ENCODE measurements around the gene LSM14A. TPM values are rescaled to one million over a fixed set of nuclear protein-coding genes. Genes with fewer than 3 reads are reported as not detected.

Gene LSM14A
- total RNA-seq, 2 experiments from 2014 or later: 109 TPM

DNA sequence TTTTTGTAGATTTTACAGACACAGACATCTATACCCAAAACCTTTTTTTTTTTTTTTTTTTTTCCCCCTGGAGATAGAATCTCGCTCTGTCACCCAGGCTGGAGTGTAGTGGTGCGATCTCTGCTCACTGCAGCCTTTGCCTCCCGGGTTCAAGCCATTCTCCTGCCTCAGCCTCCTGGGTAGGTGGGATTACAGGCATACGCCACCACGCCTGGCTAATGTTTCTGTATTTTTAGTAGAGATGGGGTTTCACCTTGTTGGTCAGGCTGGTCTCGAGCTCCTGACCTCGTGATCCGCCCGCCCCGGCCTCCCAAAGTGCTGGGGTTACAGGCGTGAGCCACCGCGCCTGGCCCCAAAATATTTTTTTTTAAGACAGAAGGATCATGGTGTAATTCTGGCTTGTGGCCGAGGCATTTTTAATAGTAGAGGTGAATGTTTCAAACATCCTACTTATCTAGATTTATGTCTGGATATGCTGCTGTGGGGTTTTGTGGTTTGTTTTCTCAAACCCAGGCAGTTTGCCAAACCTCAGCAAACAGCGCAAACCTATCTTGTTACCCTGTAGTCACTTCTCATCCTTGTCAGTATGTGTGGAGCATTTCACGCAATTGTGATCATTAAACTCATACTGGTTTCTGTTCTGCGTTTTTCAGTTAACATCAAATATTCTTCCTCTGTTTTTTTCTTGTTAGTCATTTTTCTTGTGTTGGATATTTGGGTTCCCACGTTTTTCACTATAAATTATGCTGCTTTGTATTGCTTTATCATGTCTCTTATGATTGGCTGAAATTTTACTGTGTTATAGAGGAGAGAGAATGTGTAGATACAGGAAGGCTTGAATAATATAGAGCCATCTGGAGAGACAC, 45.9 kb downstream of the LSM14A start:
- POLR2A ChIA-PET: no interaction called here
- CTCF ChIA-PET: interaction anchor here (0.5 kb wide), 1 partner anchor 120 kb away, joined by 3 read pairs; no protein-coding TSS in a partner anchor

DNA sequence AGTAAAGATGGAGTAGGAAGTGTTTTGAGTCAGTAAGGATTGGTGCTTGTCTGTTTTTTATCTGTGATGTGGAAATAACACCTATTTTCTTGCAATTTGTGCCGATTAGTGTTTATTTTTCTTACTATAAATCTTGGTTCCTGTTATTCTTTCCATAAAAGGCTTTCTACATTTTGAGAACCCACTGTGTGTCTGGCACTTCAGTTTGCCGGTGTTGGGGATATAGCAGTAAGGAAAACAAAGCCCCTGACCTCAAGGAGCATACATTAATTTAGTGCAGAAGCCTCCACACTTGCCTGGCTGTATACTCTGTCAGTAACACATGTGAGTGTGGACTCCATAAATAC, 46.5 kb downstream of the LSM14A start:
- ChIA-PET CTCF (no interaction called here), POLR2A (no interaction called here)

DNA sequence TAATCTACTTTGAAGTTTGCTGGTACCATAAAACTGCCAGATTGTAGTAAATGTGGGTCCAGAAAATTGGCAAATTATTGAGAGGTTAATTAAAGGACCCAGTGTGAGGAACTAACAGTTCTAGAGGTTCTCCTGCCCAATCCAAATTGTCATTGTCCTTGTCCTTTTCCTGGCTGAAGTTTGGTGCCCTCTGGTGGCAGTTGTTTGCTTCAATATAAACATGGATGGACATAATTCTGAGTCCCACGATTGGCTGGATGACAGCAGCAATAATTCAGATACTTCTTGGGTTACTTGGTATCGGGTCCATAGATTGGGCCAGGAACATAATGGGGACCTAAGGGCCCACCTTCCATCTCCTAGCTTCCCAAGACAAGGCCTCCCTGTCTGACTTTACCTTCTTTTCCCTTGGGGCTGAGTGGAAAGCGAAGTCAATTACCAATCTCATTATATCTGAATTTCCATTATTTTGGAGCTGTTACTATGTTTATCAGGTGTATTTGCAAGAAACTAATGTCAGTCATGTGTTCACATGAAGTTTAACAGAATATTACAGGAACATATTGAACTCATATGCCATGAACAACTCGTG, 48.3 kb downstream of the LSM14A start:
- CTCF ChIA-PET: interaction anchor here (0.7 to 1.3 kb wide), 5 partner anchors 15 to 1773 kb away, joined by 3 to 4 read pairs (median 3); no protein-coding TSS in a partner anchor
- POLR2A ChIA-PET: interaction anchor here (0.6 kb wide), 1 partner anchor 15 kb away, joined by 8 read pairs; no protein-coding TSS in a partner anchor

DNA sequence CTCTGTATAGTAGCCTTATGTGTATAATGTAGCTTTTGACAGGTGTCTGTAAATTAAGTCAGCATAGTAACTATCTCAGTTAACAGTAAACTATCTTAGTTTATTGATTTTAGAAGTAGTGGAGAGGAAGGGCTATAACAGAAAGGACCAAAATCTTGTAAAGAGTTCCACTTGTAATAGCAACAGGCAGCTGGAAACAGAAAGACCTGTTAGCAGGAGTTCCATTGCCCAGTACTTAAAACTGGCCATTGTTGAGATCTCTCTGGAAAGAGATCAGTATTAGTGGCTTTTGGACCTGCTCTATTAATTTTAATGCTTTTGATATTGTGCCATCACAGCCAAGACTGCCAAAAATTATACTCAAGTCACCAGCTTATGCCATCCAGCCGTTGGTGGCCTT, 50.1 kb downstream of the LSM14A start:
- ChIA-PET CTCF (interaction anchor here (1.1 kb wide), 2 partner anchors 9 to 13 kb away, joined by 3 to 4 read pairs; no protein-coding TSS in a partner anchor), POLR2A (interaction anchor here (1.2 kb wide), 1 partner anchor 10 kb away, joined by 10 read pairs; no protein-coding TSS in a partner anchor)

DNA sequence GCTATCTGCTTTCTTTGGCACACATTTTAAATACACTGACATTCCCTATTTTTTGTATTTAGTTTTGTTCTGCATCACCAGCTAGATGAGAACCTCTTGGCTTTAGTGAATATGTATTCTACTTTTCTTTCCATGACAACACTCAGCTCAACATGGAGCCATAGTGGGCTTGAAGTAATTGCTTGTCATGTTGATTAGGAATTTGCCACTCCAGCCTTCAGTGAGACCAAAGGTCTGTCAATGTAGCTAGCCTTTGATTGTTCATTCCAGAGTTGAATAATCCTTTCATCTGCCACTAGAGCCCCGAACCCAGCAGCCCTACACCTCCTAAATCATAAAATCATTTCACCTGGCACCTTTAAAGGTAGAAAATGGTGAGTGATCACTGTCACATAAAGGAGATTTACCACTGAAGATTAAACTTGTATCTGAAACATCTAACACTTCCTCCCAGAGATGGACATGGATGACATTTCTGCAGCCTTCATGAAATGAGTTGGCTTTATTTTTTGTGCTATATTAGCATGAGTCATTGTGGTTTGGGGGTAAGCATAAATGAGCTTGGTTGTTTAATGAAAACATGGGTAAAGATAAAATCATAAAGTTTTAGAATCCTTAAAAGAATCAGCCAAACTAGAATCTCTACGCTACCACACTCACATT, 52.8 kb downstream of the LSM14A start:
- ChIA-PET POLR2A (no interaction called here), CTCF (interaction anchor here (0.7 to 1.2 kb wide), 2 partner anchors 41 to 91 kb away, joined by 3 to 4 read pairs; no protein-coding TSS in a partner anchor)

DNA sequence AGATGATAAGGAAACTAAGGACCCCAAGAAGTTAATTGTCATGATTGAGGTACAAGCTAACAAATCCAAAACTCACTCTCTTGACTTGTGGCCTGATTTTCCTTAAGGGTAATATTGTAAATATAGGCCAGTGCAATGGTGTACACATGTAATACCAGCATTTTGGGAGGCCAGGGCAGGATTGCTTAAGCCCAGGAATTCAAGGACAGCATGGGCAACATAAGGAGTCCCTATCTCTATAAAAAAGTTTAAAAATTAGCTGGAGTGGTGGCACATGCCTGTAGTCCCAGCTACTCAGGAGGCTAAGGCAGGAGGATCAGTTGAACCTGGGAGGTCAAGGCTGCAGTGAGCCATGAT, 53.3 kb downstream of the LSM14A start:
- ChIA-PET CTCF (interaction anchor here (0.7 to 1.2 kb wide), 2 partner anchors 41 to 91 kb away, joined by 3 to 4 read pairs; no protein-coding TSS in a partner anchor), POLR2A (interaction anchor here (0.7 kb wide), 1 partner anchor 11 kb away, joined by 12 read pairs; no protein-coding TSS in a partner anchor)

DNA sequence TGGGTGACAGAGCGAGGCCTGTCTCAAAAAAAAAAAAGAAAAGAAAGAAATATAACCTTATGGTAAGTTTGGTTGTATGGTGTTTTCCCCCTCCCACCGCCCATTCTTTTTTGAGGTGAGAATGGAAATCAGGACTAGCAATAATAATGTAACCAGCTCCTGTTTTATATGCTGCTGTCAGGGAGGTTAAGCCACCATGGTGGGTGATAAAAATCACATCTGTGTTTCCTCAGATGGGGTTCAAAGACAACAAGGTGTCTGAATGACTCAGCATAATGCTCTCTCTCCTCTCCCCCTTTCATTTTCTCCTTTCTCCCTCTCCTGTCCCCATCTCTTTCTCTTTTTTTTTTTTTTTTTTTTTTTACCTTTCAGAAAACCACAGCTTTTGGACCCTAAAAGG, 53.7 kb downstream of the LSM14A start:
- ChIA-PET POLR2A (interaction anchor here (0.7 kb wide), 1 partner anchor 11 kb away, joined by 12 read pairs; no protein-coding TSS in a partner anchor), CTCF (interaction anchor here (0.7 to 1.2 kb wide), 2 partner anchors 42 to 92 kb away, joined by 3 to 4 read pairs; no protein-coding TSS in a partner anchor)

DNA sequence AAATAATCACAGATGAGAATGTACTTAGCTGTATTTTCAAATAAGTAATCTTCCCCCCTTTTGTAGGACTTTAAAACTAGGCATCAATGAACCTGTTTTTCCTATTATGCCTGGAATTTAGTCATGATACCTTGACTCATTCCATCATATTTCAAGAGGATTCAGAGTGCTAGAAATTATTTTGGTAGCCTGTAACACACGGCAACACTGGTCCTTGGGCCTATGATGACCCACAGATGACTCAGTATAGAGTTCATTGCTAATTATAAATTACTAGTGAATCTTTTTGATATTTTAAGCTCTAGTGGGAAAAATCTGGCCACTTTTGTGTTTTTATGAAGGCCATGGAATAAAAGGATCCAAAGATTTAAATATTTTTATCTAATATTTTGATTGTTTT, 56.0 kb downstream of the LSM14A start:
- POLR2A ChIA-PET: no interaction called here
- CTCF ChIA-PET: no interaction called here

DNA sequence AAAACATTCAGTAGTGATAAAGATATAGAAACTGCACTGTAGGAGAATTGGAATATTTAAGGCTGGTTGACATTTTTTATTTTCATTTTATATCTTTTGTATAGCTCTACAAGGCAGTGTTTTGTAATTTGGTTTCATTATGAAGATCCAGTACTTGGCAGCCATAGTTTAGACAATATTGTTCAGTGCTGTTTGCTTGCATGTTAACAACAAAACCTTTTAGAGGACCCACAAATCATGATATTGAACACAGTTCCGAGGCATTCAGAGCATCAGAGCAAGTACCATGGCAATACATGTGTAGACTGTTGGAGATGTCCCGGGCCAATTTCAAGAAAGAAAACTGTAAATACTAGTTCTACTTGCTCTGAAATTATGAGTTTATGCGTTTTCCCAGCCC, 56.5 kb downstream of the LSM14A start:
- ChIA-PET CTCF (no interaction called here), POLR2A (no interaction called here)

DNA sequence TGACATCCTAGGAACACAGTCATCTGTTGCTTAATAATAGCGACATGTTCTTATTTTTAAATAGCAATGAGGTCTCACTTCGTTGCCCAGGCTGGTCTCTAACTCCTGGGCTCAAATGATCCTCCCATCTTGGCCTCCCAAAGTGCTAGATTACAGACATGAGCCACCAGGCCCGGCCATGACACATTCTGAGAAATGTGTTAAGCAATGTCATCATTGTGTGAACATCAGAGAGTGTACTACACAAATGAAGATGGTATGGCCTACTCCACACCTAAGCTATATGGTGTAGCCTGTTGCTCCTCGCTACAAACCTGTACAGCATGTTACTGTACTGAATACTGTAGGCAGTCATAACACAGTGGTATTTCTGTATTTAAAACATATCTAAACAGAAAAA, 57.4 kb downstream of the LSM14A start:
- POLR2A ChIA-PET: no interaction called here
- CTCF ChIA-PET: no interaction called here

DNA sequence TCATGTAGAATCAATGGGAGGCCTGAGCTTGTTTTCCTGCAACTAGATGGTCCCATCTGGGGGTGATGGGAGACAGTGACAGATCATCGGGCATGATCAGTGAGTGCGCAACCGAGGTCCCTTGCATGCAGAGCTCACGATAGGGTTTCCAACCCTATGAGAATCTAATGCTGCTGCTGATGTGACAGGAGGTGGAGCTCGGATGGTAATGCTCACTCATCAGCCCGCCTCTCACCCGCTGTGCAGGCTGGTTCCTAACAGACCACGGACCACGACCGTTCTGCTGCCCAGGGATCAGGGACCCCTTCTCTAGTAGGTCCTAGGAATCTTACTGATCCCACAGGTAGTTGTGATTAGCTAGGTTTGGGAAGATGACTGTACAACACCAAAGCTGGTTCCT, 58.5 kb downstream of the LSM14A start:
- POLR2A ChIA-PET: no interaction called here

DNA sequence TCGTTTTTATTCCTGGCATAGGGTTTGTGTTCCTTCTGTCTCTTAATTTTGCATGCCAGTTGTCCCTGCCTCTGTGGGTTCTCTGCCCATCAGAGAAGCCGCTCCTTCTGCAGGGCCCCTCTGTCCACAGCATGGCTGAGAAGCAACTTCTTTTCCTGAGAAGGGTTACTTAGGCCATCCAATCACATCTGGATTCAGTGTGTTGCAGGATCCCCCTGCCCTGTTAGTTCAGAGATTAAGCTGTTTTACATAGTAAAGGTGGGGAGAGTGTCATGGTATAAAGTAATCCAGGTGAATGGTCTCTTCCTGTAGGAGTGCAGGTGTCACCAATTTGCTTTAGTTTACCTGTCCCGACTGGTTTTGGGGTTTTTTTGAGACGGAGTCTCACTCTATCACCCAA, 59.1 kb downstream of the LSM14A start:
- ChIA-PET CTCF (interaction anchor here (0.7 to 1.0 kb wide), 2 partner anchors 10 to 122 kb away, joined by 3 to 8 read pairs; no protein-coding TSS in a partner anchor), POLR2A (interaction anchor here (0.6 to 1.3 kb wide), 3 partner anchors 9 to 1826 kb away, joined by 3 to 10 read pairs (median 5); partner anchors contain the start of gene DPY19L3)

More for the DNA sequence above, 58.5 kb downstream of the LSM14A start:
- CTCF ChIA-PET: interaction anchor here (1.0 kb wide), 1 partner anchor 9 kb away, joined by 3 read pairs; no protein-coding TSS in a partner anchor

DNA sequence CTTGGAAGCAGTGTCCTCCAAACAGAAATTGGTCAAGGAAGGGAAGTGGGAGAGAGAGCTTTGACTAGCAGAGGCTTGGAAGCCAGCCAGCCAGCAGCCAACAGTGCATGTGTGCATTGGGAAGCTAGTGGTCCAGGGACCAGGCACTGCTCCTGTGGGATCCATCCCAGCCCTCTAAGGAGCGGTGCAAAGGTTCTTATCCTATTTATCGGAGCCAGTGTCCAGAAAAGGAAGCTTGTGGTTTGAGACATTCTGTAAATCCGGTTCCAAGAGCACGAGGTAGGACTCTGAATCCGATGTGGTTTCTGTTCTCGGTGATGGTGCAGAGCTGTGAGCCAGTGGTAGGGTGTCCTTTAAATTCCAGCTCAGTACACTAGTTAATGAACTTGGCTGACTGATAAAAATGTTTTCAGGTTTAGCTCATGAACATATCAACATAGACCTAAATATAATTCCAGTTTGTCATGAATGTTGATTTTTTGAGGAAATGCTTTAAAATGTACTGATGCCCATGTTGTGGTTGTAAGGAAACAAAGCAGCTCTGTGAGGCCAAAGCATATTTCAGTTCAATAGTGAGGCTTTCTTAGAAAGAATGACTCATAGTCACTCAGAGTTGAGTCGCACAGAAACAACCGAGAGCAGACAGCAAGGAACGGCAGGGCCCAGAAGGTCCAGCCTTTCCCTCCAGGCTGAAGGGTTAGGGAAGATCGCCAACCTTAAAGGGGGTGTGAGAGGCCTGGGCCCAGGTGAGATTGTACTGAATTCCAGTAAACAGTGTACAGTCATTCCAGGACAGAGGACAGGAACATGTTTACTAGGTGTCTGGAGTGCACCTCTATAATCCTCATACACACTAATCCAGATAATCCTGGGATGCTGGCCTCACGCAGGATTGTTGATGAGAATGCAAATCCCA, 60.5 kb downstream of the LSM14A start:
- POLR2A ChIA-PET: interaction anchor here (0.6 to 1.3 kb wide), 4 partner anchors 9 to 57 kb away, joined by 3 to 10 read pairs (median 6); no protein-coding TSS in a partner anchor
- CTCF ChIA-PET: no interaction called here

DNA sequence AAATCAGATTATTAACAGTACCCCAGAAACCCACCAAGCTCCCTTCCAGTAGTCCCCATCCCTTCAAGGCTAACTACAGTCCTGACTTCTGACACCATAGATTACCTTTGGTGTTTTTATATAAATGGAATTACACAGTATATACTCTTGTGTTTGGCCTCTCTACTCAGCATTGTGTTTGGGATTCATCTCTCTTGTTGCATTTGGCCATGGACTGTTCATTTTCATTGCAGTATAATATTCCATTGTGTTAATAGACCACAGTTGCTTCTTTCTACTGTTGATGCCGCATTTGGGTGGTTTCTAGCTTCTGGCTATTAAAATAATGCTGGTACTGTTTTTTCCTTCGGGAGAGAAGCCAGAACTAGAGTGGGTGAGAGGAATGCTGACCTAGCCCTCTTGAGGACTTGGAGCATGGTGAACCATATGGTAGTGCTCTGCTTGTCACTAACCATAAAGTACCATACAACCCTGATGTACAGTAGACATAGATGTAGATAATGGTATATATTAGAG, 63.2 kb downstream of the LSM14A start:
- ChIA-PET CTCF (interaction anchor here (0.8 kb wide), 1 partner anchor 404 kb away, joined by 3 read pairs; no protein-coding TSS in a partner anchor), POLR2A (no interaction called here)

DNA sequence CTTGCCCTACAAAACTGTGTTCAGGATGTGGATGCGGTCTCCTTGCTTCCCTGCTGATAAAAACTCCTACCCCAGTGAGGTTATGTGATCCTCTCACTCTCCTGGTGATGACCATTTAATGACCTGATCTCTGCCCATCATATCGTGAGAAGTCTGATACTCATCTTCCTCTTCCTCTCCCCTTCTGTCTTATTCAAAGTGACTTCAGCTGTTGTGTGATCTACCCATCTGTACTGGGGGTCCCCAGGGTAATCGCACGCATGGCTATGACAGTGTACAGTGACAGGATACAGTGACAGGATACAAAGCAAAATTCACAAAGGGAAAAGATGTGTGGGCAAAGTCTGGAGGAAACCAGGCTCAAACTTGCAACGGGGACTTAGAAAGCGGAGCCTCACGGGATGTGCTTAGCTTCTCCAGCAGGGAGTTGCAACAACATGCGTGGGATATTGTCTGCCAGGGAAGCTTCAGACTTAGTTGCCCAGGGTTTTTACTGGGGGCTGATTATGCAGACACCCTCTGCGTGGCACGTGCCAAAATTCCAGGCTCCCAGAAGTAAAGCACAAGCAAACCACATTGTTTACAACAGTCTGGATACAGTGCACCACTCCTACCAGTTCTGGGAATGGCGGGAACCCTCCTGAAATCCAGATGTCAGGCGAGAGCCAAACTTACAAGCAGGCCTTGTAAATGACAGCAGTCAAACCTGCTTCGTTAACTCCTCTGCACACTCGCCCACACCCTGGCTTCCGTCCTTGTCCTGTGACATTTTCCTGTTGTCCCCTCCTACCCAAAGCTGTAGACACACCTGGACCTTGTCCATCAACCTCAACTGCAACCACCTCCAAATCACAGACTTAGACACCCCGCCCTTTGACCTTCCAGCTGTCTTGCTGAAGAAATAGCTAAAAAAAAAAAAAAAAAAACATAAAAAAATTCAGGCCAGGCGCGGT, 64.0 kb downstream of the LSM14A start:
- ChIA-PET CTCF (interaction anchor here (0.6 kb wide), 1 partner anchor 39 kb away, joined by 3 read pairs; no protein-coding TSS in a partner anchor), POLR2A (interaction anchor here (0.5 to 0.6 kb wide), 3 partner anchors 10 to 67 kb away, joined by 3 to 7 read pairs (median 4); no protein-coding TSS in a partner anchor)

DNA sequence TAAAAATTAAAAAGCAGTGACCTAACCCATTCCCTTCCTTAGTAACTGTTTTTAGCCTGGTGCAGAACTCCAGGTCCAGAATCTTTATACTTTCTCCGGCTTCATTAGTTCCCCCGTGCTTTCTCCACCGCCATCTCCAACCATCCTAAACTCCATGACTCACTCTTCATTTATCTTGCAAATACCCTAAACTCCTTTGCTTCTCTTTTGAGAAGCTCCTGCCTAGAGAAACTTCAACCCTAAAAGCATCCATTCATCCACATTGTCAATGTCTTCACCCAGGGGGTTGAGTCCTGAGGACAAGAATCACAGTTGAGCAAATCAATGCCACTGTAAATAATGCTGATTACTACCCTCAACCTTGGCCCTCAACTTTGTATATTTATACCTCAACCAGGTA, 65.0 kb downstream of the LSM14A start:
- ChIA-PET POLR2A (interaction anchor here (0.5 to 0.6 kb wide), 2 partner anchors 9 to 45 kb away, joined by 3 to 7 read pairs; no protein-coding TSS in a partner anchor), CTCF (no interaction called here)

DNA sequence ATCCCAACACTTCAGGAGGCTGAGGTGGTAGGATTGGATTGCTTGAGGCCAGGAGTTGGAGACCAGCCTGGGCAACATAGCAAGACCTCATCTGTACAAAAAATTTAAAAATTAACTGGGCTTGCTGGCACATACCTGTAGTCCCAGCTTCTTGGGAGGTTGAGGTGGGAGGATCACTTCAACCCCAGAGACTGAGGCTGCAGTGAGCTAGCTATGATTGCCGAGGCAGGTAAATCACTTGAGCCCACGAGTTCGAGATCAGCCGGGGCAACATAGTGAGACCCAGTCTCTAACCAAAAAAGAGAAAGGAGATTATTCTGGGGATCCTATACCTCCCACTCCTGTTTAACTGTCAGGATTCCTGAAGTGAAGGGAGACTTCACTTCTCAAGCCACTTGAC, 65.6 kb downstream of the LSM14A start:
- ChIA-PET CTCF (no interaction called here), POLR2A (no interaction called here)

Data from activated CD8-positive, alpha-beta memory T cell treated with anti-CD3 and anti-CD28 coated beads for 36 hours (primary cell).